Stimulated activated CD8-positive, alpha-beta memory T cell treated with anti-CD3 and anti-CD28 coated beads, Interleukin-7, amount 100 ng/mL, for 4 hours (primary cell): ENCODE results near the gene NFYC.

Experiments used
- DNase-seq, 2 donors: peaks; one replicate each; pipeline ENCODE4 v3.0.0-alpha.2; 2020; ENCODE audit warnings: low read depth in 2 of 2

NFYC gene

GRCh38 chr1:40798366-40799281 lies 107.1 kb downstream of the NFYC start:
- no peak for DNase-seq

- DNase-seq = no peak
Measured at GRCh38 chr1:40799351-40799867, 107.9 kb downstream of the NFYC start.

GRCh38 chr1:40801742-40802077 lies 110.2 kb downstream of the NFYC start:
- DNase-seq = no peak

DNA sequence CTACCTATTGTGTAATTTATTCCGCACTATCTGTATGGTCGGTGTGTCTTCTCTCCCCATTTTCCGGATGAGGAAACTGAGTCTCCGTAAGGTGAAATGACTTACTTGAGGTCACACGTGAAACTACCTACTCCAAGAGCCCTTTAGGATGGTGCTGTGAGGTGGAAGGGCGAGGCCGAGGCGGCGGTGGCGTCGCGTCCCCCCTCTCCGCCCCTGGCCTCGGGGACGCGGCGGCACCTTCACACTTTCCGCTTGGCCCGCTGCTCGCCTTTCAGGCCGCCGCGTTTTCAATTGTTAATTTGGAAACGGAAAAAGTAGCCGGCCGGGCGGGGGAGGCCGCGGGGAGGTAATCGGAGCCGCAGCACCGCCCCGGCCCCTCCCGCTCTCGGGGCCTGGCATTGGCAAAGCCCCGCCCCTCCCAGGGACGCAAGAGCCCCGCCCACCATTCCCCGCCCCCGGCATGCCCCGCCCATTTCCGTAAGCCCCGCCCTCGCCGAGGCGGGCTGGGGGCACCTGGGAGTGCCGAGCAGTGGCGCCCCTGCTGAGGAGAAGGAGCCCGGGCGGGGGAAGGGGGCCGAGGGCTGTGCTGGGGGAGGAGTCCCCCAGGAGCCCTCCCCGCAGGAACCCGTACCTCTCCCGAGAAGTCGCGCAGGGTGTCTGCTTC lies 110.7 kb downstream of the NFYC start:
- DNase-seq = peak; percentile 71 to 78

DNA sequence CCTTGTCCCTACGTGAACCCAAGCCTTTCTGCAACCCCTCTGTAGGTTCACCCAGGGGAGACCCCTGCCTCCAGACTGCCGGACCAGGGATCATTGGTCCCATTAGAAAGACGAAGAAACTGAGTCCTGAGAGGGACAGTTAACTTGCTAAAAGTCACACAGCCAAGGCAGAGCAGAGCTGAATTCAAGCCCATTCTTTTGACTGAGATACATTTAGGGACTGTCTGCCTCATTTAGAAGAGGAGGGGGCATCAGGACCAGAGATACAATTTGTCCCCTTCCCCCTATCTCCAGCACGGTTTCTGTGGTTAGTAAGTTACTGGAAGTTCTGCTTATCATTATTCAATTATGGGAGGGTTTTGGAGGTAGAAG lies 111.2 kb downstream of the NFYC start:
- DNase-seq = no peak

DNA sequence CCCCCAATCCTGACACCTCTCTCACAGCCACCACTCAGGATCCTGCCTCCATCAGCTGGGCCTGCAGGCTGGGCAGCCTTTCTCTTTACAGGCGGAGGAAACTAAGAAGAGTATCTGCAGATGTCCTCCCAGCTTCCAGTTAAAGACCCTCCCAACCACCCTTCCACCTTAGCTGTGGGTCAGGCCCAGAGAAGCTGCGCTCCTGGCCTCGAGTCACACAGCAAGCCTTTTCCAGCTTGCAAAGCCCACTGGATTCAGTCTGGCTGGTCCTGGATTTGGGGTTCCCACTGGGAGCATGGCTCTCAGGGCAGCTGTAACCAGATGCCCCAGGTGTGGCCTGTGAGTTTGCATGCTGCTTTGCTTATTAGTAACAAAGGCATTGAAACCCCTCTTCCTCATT lies 111.9 kb downstream of the NFYC start:
- no peak for DNase-seq

- DNase-seq = no peak
Measured at GRCh38 chr1:40803902-40804301, 112.4 kb downstream of the NFYC start.

DNA sequence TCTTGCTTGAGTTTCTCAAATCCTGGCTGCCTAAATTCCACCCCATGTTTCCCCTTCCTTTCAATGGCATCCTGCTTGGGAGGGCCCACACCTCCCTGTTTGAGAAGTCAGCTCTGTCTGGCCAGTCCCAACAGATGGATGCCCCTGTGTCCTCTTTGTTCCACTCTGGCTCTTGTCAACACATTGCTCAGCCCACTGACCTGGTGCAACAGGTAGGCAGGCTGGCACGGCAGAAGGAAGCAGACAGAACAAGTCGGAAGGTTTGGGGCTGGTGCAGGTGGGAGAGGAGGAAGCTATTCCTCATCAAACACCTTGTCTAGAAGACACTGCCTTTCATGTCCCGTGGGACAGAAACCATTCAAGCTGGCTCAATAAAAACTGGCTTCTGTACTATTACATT lies 114.7 kb downstream of the NFYC start:
- DNase-seq = no peak

DNA sequence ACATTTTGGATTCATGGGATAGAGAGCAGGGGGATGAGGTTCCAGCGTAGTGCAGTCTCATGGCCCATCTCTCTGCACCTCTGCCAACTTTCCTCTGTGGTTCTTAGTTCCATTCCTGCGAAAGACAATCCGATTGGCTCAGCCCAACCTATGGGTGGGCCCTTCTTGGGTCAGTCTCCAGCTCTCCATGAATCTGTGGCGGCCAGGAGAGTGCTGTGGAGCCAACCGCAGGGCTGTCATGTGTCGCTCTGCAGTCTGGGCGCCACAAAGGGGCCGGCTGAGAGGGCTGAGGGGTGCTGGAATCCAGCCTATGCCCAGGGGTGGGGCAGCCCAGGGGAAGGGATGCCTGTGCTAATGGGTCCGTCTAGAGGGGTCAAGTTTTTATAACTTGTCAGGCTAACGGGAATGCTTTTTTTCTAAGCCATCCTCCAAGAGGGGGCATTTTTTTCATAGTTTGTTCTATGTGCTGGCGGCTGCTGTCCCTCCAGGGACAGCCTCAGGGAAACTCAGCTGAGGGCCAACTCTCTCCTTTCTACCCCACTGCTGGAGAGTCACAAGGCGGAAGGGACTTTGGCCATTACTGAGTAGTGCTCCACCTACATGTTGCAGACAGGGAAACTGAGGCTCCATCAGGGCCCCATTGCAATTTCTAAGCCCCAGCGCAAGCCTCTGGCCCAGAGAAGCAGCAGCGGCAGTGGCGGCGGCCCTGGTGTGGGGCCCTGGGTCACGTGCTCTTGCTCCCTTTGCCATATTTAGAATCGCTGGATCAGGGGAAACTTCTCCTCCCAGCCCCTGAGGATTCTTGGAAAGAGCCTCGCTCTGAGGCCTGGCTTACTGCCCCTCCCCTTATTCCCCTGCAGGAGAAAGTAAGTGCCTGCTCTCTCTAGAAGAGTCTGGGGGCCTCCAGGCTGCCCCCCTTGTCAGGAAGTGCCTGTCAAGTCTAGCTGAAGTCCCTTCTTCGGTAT lies 115.5 kb downstream of the NFYC start:
- DNase-seq = no peak

- DNase-seq = no peak
Measured at GRCh38 chr1:40808002-40808401, 116.5 kb downstream of the NFYC start.

DNA sequence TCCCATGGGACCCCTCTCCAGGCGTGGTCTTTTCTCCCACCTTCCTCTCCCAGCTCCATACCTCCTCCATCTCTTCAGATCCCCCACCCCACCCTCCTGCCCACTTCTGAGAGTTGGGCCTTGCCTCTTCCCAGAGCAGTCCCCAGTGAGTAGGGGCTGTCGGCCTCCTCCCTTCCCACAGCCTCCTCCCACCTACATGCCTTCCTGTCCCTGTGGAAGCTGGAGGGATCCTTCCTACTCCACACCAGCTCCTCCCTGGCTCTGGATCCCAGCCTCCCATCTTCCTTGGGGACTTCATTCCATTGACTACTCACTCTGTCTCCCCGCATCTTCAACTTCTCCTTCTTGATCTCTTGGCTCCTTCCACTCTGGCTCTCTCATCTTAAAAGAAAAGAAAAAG lies 116.9 kb downstream of the NFYC start:
- no peak for DNase-seq

GRCh38 chr1:40808909-40809308 lies 117.4 kb downstream of the NFYC start:
- no peak for DNase-seq

- DNase-seq = no peak
Measured at GRCh38 chr1:40810927-40811326, 119.4 kb downstream of the NFYC start.

GRCh38 chr1:40815420-40815819 lies 123.9 kb downstream of the NFYC start:
- DNase-seq = no peak

DNA sequence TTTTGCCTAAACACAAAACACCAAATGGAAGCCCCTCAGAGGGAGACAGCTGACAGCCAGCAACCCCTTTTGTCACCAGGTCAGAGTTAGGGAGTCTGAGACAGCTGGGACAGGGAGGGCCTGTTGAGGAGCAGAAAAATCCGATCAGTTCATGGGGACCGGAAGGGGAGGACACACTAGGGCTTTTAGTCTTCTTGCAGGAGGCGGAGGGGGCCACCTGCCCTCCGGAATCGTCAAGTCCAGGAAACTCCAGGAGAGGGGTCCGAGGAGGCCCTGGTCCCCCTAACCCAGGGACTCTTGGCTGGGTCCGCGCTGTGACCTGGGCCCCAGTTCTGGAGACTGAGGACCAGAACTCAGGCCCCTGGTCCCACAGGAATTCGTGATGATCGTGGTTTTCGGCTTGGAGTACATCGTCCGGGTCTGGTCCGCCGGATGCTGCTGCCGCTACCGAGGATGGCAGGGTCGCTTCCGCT lies 126.3 kb downstream of the NFYC start:
- no peak for DNase-seq

- DNase-seq = peak; percentile 69 to 78
Measured at GRCh38 chr1:40818264-40818961, 126.9 kb downstream of the NFYC start.

DNA sequence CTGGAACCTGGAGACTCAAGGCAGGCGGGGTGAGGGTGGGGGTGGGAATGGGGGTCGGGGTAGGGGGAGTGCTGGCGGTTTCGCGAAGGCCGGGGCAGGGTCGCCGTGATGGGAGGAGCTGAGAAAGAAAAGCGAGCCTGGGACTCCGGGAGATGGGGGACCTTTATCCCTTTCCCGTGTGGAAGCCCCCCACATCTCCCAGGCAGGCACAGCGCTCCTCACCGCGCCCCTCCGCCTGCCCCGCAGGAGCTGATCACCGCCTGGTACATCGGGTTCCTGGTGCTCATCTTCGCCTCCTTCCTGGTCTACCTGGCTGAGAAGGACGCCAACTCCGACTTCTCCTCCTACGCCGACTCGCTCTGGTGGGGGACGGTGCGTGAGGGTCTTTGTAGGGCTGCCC lies 127.6 kb downstream of the NFYC start:
- DNase-seq = no peak

DNA sequence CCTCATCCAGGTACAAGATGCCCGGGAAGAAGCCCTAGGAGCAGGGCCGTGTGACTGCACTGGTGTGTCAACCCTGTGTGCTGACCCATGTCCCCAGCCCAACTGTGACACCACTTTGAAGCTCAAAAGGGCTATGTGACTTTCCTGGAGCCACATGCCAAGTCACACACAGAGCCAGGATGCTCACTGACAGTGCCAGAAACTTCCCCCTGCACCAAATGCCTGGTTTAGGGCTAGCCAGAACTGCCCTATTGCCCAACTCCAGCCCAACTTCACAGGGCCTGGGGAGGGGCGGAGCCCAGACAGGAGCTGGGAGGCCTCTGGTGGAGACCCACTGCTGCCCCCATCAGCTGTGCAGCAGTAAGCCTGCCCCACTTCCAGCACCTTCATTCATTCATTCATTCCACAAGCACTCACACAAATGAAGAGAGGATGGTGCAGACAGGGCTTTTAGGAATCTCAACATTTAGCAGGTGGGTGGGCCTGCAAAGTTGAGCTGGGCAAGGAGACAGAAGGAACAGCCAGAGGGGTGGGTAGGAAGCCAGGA lies 128.8 kb downstream of the NFYC start:
- DNase-seq = no peak
